Right forelimb (tissue), 1 donor: Measurements from ENCODE around the gene TTC38.

Experiments
- DNase-seq: peaks from one replicate; pipeline ENCODE4 v3.0.0-alpha.2; 2018

The TTC38 gene

DNA sequence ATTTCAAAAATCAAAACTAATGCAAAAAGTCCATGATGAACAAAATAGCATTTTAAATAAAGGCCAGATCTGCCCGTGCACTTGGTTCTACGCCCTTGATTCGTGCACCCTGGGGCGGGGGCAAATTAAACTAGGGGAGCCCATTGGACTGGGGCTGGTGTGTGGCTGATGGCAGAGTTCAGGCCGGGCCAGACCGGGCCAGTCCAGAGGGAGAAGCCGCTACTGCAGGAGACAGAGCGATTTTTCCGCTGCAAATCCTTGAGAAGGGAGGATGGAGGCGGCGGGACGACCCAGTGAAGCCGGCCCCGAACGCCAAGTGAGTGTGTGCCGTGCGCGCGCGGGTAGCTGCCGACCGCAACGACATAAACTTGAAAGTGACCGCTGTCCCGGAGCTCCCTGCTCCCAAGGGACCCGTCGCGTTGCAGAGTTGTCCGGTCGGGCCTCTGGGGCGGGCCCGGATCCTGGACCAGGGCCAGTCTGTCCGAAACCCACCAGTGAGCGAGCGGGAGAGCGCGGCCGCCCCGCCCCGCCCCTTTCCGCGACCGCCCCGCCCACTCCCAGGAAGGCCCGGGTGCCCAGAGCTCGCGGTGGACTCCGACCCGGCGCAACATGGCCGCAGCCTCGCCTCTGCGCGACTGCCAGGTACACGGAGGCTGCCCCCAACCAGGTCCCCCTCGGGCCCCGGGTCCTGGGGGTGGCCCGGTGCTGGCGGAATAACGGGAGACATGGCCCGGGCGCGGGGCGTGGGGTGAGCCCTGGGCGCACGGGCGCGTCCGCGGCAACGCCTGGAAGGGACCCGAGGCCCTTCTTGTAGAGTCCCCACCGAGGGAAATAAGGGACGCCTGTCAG lies at the start of gene TTC38:
Gene TTC38, plus strand, starts transcription at position 578 of the 849 bp plus-strand sequence. Its CDS starts 32 bp downstream, at position 610.
- DNase-seq: peak; percentile 91

GRCh38 chr22:46219636-46220035 lies 48.2 kb upstream of the TTC38 start:
- no peak for DNase-seq

DNA sequence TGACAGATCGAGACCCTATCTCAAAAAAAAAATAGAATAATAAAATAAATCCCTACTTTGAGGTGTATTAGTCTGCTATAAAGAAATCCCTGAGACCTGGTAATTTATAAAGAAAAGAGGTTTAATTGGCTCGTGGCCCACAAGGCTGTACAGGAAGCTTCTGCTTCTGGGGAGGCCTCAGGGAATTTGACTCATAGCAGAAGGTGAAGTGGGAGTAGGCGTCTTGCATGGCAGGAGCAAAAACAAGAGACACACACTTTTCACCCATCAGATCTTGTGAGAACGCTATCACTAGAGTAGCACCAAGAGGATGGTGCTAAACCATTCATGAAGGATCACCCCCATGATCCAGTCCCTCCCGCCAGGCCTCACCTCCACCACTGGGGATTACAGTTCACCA lies 46.9 kb upstream of the TTC38 start:
- DNase-seq: no peak

DNA sequence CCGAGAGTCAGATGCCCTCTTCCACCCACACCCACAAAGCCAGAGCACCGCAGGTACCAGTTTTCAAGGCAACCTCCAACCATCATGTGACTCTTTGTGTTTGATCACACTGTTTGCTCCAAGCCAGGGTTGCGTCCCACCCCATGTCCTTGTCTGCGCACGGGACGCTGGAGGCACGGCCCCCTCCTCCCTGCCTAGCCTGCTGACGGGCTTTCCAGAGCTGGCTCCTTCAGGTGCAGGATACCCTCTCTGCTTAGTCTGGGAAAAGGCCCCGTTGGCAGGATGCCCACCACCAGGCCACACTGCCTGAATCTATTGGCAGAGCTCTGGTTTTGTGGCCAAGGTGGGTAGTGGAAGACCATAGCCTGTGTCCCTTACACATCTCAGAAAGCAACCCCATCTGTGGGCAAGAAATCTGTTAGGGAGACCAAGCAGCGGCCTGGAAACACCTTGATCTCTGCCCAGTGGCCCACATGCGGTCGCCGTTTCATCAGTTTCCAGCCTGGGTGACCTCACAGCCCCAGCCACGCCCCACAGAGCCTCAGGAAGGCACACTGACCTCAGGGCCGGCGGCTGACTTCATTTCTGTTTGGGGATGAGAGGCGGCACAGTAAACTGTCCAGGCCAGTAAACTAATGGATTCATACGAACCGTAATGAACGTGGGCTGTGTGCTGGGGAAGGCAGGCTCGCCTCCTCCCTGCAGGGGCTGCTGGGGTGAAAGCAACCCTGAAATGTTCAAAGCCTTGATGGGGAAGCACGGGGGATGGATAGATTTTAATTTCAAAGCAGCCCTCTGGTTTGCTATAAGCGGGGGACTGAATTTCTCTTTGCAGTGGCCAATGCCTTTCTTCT lies 43.5 kb upstream of the TTC38 start:
- DNase-seq: no peak

- DNase-seq: no peak
These were observed 42.9 kb upstream of the TTC38 start for GRCh38 chr22:46224898-46225290.

DNA sequence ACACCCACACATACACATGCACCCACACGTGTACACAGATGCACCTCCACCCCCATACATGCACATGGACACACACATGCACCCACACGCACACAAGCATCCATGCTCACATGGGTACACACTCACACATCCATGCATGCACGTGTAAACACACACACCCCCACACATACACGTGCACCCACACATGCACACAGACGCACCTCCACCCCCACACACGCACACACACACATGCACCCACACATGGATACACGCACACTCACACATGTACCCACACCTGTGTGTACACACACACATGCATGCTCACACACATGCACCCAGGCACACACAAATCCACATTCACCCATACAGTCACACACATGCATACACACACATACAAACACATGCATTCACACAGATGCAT lies 42.2 kb upstream of the TTC38 start:
- no peak for DNase-seq

GRCh38 chr22:46226577-46226976 lies 41.2 kb upstream of the TTC38 start:
- no peak for DNase-seq

GRCh38 chr22:46229701-46230100 lies 38.1 kb upstream of the TTC38 start:
- DNase-seq: no peak

GRCh38 chr22:46230262-46230901 lies 37.4 kb upstream of the TTC38 start:
- DNase-seq: no peak

DNA sequence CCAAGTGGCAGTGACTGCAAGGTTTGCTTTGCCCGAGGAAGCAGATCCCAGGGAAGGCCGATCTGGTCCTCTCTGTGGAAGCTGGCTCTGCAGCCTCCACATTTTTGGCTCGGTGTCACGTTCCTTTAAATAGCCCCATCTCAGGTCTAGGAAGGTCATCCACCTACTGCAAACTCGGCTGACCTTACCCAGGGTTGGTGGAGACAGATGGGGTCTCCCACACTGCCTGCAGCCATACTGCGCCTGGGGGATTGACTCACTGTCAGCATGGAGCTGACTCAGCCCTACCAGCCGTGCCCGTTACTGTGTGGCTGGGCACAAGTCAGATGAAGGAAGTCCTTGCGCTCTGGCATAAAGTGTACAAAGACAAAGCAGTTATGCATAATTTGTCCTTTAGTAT lies 34.6 kb upstream of the TTC38 start:
- DNase-seq: no peak

GRCh38 chr22:46234969-46235368 lies 32.8 kb upstream of the TTC38 start:
- DNase-seq: no peak

- no peak for DNase-seq
These were observed 30.2 kb upstream of the TTC38 start for GRCh38 chr22:46237453-46238124.

DNA sequence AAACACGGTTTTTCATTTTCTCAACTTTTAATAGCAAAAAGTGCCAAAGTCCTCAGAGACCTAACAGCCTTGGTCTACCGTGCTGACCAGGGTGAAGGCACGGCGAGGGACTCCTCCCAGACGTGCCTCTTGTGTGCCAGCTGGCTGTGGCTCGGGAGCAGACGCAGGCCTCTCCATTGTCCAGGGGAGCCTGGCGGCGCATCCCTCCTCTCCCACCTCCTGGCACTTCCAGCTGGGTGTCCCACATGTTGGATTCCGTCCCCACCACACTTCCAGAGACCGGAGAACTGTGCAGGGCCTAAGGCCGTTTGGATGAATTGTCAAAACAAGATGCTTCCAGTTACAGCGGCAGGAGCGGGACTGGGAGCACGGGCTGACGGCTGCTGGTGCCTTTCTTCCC lies 29.3 kb upstream of the TTC38 start:
- no peak for DNase-seq

GRCh38 chr22:46239261-46240048 lies 28.4 kb upstream of the TTC38 start:
- DNase-seq: no peak

DNA sequence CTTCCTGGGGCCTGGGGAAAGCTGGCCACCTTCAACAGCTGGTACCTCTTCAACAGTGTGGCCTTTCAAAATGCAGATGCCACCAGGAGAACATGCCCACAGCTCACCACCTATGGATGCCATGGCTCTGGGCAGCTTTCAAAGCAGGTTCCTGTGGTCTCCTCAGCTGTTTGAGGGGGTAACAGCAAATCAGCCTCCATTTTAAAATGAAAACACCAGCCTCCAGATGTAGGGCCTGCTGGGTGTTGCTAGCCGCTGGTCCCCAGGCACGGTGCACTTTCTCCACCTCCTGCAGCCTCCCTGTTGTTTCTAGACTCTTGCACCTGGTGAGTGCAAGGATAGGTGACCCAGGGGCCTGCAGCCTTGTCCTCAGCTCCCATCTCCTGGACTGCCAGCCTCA lies 27.7 kb upstream of the TTC38 start:
- no peak for DNase-seq

- DNase-seq: no peak
These were observed 27.3 kb upstream of the TTC38 start for GRCh38 chr22:46240506-46240905.

- no peak for DNase-seq
These were observed 26.9 kb upstream of the TTC38 start for GRCh38 chr22:46240907-46241306.

- no peak for DNase-seq
These were observed 26.3 kb upstream of the TTC38 start for GRCh38 chr22:46241396-46242007.

DNA sequence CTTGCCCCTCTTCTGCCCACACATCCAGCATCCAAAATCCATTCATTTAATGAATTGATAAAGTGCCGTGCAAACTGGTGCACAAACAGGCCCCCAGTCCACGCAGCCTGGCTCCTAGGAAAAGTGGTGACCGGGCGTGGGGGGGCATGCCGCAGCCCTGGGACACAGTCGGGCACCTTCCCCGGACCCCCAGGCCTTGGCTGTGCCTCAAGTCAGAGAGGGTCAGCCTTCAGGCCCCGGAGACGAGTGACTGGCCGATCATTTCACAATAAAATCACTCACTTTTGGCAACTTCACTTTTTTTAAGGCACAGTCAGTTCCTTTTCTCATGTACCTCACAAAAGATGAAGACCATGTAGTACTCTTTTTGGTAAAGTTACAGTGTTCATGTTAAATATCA lies 25.7 kb upstream of the TTC38 start:
- DNase-seq: no peak

- DNase-seq: no peak
These were observed 23.0 kb upstream of the TTC38 start for GRCh38 chr22:46244771-46245170.

- DNase-seq: peak; percentile 61
These were observed 22.3 kb upstream of the TTC38 start for GRCh38 chr22:46245511-46245910.

DNA sequence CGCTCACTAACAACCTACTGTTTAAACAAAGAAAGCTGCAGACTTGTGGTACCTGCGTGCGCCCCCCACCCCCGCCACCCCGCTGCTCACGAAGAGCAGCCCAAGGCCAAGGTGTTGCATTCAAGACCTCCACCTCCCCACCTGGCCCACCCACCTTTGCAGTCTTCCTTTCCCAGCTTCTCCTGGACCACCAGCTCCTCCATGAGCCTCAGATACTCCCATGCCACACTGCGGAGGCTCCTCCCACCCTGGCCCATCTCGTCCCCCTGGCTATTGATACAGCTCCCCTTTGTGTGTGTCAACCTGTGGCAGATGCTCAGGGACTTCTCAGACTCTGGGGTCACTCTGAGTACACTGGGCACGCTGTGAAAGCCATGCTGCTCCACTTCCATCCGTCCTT lies 21.6 kb upstream of the TTC38 start:
- DNase-seq: no peak
